Astrocyte of the spinal cord (primary cell): ENCODE measurements around the gene SORCS2.
"Not testable (repeated sequence)": the region's sequence is repeated elsewhere in the genome, so short reads cannot be mapped to it uniquely, and the experiment has no call there.

Experiments used
- DNase-seq: peaks from one replicate; pipeline ENCODE4 v3.0.0; 2011; ENCODE audit warnings: low read depth, low spot score
- H3K4me3 ChIP-seq: 2 replicates; pipeline ENCODE4 v1.5.1; 2011; ENCODE audit warnings: low read depth, mild to moderate bottlenecking, low read length, moderate library complexity
- in situ Hi-C: cut with HindIII; loops from 2 replicates; pipeline ENCODE4 v1.10.0; 2017; ENCODE audit warnings: low sequenced_read_pairs
- TF ChIP-seq, protein P1 (sequence below): IDR thresholded peaks from 2 replicates; pipeline ENCODE4 v1.5.1; 2012; ENCODE audit warnings: low read depth, mild to moderate bottlenecking, low read length, inconsistent platforms

SORCS2 gene

DNA sequence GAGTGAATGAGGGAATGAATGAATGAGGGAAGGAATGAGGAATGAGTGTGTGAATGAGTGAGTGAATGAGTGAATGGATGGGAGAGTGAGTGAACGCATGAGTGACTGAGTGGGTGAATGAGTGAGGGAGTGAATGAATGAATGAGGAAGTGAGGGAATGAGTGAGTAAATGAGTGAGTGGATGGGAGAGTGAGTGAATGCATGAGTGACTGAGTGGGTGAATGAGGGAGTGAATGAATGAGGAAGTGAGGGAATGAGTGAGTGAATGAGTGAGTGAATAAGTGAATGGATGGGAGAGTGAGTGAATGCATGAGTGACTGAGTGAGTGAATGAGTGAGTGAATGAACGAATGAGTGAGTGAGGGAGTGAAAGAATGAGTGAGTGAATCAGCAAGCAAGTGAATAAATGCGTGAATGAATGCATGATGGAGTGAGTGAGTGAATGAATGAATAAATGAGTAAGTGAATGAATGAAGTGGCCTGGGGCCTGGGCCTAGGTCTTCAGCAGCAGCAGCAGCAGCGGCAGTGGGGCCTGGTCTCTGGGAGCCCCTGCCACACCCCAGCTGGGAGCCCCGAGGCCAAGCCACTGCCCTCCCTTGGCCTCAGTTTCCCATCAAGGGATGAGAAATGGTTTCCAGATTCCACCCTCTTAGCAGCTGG, 258.6 kb downstream of the SORCS2 start:
- no peak overlapping the region for H3K4me3 ChIP-seq
- in situ Hi-C loops: no loop called here
- DNase-seq: no peak
- TF ChIP-seq, protein P1, sequence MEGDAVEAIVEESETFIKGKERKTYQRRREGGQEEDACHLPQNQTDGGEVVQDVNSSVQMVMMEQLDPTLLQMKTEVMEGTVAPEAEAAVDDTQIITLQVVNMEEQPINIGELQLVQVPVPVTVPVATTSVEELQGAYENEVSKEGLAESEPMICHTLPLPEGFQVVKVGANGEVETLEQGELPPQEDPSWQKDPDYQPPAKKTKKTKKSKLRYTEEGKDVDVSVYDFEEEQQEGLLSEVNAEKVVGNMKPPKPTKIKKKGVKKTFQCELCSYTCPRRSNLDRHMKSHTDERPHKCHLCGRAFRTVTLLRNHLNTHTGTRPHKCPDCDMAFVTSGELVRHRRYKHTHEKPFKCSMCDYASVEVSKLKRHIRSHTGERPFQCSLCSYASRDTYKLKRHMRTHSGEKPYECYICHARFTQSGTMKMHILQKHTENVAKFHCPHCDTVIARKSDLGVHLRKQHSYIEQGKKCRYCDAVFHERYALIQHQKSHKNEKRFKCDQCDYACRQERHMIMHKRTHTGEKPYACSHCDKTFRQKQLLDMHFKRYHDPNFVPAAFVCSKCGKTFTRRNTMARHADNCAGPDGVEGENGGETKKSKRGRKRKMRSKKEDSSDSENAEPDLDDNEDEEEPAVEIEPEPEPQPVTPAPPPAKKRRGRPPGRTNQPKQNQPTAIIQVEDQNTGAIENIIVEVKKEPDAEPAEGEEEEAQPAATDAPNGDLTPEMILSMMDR: no peak

DNA sequence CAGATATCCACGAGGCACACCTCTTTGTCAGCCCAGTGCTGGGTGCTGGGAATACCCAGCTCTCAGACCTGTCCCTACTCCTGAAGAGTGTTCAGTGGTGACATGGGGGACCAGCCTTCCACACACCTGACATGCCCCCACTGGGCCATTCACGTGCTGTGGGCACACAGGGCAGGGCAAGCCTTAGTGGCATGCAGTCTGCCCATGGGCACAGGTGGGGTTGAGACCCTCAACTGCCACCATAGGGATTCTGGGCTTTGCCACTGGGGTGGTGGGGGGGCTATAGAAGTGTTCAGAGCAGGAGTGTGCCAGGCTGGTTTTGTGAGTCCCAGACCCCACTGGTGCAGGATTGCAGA, 259.1 kb downstream of the SORCS2 start:
- TF ChIP-seq, protein P1: no peak
- in situ Hi-C loops: no loop called here
- no peak overlapping the region for H3K4me3 ChIP-seq
- DNase-seq: no peak

DNA sequence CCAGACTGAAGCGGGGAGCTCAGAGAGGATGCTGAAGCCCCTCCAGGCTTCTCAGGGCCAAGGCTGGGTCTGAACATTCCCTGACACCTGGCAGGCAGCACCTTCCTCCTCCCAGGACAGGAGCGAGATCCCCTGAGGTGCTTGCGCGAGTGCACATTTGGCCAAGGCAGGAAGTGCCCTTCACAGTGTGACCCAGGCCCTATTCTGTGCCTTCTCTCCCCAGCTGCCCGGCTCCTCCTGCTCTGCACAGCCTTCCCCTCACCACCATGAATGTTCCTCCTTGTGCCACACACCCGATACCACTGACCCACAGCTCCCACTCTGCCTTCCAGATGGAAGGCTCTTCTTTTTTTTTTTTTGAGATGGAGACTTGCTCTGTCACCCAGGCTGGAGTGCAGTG, 259.5 kb downstream of the SORCS2 start:
- TF ChIP-seq, protein P1: no peak
- no peak overlapping the region for H3K4me3 ChIP-seq
- in situ Hi-C loops: no loop called here
- DNase-seq: no peak

DNA sequence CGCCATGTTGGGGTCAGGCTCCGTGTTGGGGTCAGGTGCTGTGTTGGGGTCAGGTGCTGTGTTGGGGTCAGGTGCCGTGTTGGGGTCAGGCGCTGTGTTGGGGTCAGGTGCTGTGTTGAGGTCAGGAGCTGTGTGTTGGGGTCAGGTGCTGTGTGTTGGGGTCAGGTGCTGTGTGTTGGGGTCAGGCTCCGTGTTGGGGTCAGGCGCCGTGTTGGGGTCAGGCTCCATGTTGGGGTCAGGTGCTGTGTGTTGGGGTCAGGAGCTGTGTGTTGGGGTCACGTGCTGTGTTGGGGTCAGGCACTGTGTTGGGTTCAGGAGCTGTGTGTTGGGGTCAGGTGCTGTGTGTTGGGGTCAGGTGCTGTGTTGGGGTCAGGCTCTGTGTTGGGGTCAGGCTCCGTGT, 260.5 kb downstream of the SORCS2 start:
- H3K4me3 ChIP-seq, in situ Hi-C loops, DNase-seq: not testable (repeated sequence)

DNA sequence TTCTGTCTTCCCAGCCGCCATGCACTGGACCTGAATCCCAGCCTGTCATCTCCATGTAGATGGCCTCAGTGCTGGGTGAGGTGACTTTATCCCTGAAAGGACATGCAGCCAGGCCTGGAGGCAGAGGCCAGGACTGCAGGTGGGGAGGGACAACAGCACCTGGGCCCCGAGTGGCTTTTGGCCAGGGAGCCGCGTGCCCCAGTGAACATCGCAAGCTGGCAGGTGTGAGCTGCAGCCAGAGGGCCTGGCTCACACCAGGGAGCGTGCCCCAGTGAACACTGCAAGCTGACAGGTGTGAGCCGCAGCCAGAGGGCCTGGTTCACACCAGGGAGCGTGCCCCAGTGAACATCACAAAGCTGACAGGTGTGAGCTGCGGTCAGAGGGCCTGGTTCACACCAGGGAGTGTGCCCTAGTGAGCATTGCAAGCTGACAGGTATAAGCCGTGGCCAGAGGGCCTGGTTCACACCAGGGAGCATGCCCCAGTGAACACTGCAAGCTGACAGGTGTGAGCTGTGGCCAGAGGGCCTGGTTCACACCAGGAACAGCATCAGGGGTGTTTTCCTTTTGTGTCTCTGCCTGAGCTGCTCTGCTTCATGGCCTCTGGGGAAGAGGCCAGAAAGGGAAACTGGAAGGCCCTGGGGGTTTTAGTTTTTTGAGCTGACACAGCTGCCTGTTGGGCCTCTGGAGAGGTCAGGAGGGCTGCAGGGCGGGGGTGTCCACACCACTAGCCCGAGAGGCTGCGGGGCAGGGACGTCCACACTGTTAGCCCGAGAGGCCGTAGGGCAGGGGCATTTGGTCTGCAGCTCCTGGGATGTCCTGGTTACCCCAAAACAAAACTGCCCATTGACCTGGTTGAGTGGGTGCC, 265.1 kb downstream of the SORCS2 start:
- no peak overlapping the region for H3K4me3 ChIP-seq
- no peak for DNase-seq
- in situ Hi-C loops: no loop called here
- TF ChIP-seq, protein P1: no peak

DNA sequence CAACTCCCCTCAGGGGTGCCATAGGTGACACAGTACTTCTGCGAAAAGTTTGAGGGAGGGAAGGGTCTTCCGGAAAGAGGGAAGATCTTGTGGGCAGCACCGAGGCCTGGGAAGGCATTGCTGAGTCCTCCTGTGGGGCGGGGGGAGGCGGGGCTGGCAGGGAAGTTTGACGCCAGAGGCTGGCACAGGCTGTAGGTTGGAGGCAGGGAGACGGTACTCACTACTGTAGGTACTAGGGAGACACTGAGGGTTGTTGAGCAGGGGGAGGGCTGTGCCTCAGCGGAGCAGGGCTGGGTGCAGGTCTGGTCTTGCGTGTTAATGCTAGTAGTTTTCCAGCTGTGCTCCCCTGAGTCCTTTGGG, 265.7 kb downstream of the SORCS2 start:
- DNase-seq: no peak
- H3K4me3 ChIP-seq: no peak overlapping the region
- in situ Hi-C loops: no loop called here
- TF ChIP-seq, protein P1: no peak

DNA sequence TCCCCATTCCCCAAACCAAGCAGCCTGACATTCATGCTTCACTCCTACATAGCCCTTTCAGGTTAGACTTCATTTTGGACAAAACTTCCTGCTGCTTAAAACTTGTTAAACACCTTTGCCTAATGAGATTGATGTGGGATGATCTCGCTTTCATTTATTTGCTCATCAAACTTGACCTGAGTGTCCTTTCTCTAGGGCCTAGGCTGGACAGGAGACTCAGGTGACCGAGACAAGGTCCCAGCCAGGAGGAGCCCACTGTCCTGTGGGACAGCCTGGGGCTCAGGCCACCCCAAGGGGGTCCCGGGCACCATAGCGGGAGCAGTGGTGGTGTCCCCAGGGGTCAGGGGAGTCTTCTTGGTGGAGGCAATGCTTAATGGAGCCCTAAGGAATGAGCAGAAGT, 266.1 kb downstream of the SORCS2 start:
- no peak overlapping the region for H3K4me3 ChIP-seq
- in situ Hi-C loops: no loop called here
- TF ChIP-seq, protein P1: no peak
- DNase-seq: no peak
